PC-3 (cell line): ENCODE data around the gene COLEC11. TPM values are rescaled to one million over a fixed set of nuclear protein-coding genes. Genes with fewer than 3 reads are reported as not detected.

ENCODE experiments used
- ATAC-seq: fragments of 200-7000 bp; cut with Tn5 transposase; 2 replicates; pipeline ENCODE4 v1.9.1; 2020; ENCODE audit warnings: mild to moderate bottlenecking, moderate library complexity
- BruUV-seq: library from RNA; stranded (reverse); fragments of 400-500 nt; replicated peaks from 2 replicates; lab custom pipeline; 2021; lab: Mats Ljungman, UMichigan
- CTCF ChIA-PET: fragments of 300-600 bp; sonication (Branson Sonifier 250); formaldehyde crosslinking; loops from one replicate; lab custom pipeline; 2022; ENCODE audit warnings: antibody characterized with exemption; lab: Charles Lee
- POLR2A ChIA-PET: fragments of 300-600 bp; sonication (Branson Sonifier 250); formaldehyde crosslinking; loops from one replicate; lab custom pipeline; 2022; ENCODE audit warnings: antibody characterized with exemption; ENCODE audit not compliant: unreplicated experiment; lab: Charles Lee
- DNase-seq: peaks from one replicate; pipeline ENCODE4 v3.0.0-alpha.2; 2015
- H2AFZ ChIP-seq: fragments of 300-600 bp; sonication (generic); 2 replicates; pipeline ENCODE4 v1.6.0; 2016; ENCODE audit warnings: antibody characterized with exemption, low read length
- H3F3A ChIP-seq: fragments of 300-600 bp; sonication (generic); one replicate; pipeline ENCODE4 v1.6.0; 2017; ENCODE audit warnings: antibody characterized with exemption, low read length, control low read depth, mild to moderate bottlenecking; ENCODE audit not compliant: unreplicated experiment
- H3K27ac ChIP-seq: fragments of 300-600 bp; sonication (generic); 2 replicates; pipeline ENCODE4 v1.5.1; 2016; ENCODE audit warnings: mild to moderate bottlenecking, low read length
- H3K27me3 ChIP-seq: fragments of 300-600 bp; sonication (generic); 2 replicates; pipeline ENCODE4 v1.6.1; 2016; ENCODE audit warnings: low read length, mixed read lengths
- H3K36me3 ChIP-seq: fragments of 300-600 bp; sonication (generic); 2 replicates; pipeline ENCODE4 v1.6.1; 2016; ENCODE audit warnings: low read depth, mixed run types, low read length, mixed read lengths
- H3K4me1 ChIP-seq: fragments of 300-600 bp; sonication (generic); 2 replicates; pipeline ENCODE4 v1.5.1; 2016; ENCODE audit warnings: low read length; ENCODE audit not compliant: insufficient read depth
- H3K4me2 ChIP-seq: fragments of 300-600 bp; sonication (generic); 2 replicates; pipeline ENCODE4 v1.6.0; 2016; ENCODE audit warnings: low read length
- H3K4me3 ChIP-seq: fragments of 300-600 bp; sonication (generic); 2 replicates; pipeline ENCODE4 v1.5.1; 2016; ENCODE audit warnings: mild to moderate bottlenecking, low read length, mixed read lengths
- H3K79me2 ChIP-seq: fragments of 300-600 bp; sonication (generic); 2 replicates; pipeline ENCODE4 v1.6.1; 2017; ENCODE audit warnings: low read length, mixed read lengths
- H3K9ac ChIP-seq: fragments of 300-600 bp; sonication (generic); 2 replicates; pipeline ENCODE4 v1.6.0; 2016; ENCODE audit warnings: mild to moderate bottlenecking, low read length
- H3K9me2 ChIP-seq: fragments of 300-600 bp; sonication (generic); replicated peaks from 2 replicates; pipeline ENCODE4 v1.6.1; 2016; ENCODE audit warnings: mixed run types, low read length, mixed read lengths
- H3K9me3 ChIP-seq: fragments of 300-600 bp; sonication (generic); 2 replicates; pipeline ENCODE4 v1.6.1; 2016; ENCODE audit warnings: low read length, mixed read lengths
- H4K20me1 ChIP-seq: fragments of 300-600 bp; sonication (generic); 2 replicates; pipeline ENCODE4 v1.6.1; 2016; ENCODE audit warnings: low read length, mixed read lengths
- CTCF ChIP-seq: fragments of 300-600 bp; sonication (generic); conservative IDR thresholded peaks from 2 replicates; pipeline ENCODE4 v1.5.1; 2017; ENCODE audit warnings: antibody characterized with exemption, low read depth, mild to moderate bottlenecking, low read length
- EZH2 ChIP-seq: fragments of 300-600 bp; sonication (generic); IDR thresholded peaks from one replicate; pipeline ENCODE4 v1.6.1; 2017; ENCODE audit warnings: antibody characterized with exemption, mild to moderate bottlenecking, low read length; ENCODE audit not compliant: unreplicated experiment
- EZH2phosphoT487 ChIP-seq: fragments of 300-600 bp; sonication (generic); IDR thresholded peaks from 2 replicates; pipeline ENCODE4 v1.6.1; 2018; ENCODE audit warnings: mild to moderate bottlenecking, antibody characterized with exemption, low read length, borderline replicate concordance
- intact Hi-C: fragments of 100-400 bp; cut with micrococcal nuclease; formaldehyde crosslinking; loops from 2 replicates; pipeline ENCODE4 v1.9.0; 2023
- total RNA-seq: library from RNA; depleted of rRNA; stranded (reverse); fragments of >200 nt; gene quantifications from 2 replicates; pipeline ENCODE4 v1.2.3, GENCODE V29; 2014

The COLEC11 gene
- total RNA-seq, 1 experiment from 2014 or later, result 0.44 TPM

DNA sequence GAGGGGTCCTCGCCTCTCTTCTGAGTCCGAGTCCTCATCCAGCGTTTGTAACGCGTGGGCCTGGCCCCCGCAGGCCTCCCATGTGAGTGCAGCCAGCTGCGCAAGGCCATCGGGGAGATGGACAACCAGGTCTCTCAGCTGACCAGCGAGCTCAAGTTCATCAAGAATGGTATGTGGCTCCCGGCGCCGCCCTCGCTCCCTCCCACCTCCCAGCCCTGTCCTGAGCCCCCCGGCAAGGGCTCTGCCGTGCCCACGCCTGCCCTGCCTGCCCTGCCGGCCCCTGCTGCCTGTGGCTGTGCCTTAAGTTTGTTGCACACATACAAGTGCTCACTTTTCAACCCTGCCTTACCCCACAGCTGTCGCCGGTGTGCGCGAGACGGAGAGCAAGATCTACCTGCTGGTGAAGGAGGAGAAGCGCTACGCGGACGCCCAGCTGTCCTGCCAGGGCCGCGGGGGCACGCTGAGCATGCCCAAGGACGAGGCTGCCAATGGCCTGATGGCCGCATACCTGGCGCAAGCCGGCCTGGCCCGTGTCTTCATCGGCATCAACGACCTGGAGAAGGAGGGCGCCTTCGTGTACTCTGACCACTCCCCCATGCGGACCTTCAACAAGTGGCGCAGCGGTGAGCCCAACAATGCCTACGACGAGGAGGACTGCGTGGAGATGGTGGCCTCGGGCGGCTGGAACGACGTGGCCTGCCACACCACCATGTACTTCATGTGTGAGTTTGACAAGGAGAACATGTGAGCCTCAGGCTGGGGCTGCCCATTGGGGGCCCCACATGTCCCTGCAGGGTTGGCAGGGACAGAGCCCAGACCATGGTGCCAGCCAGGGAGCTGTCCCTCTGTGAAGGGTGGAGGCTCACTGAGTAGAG lies 48.7 kb downstream of the COLEC11 start:
- TF ChIP-seq CTCF, result no peak
- TF ChIP-seq EZH2, result no peak
- no peak for TF ChIP-seq EZH2phosphoT487
- no peaks in the 10 kb centered on the region for H3K36me3 ChIP-seq
- no peak overlapping the region for H3K4me2 ChIP-seq
- H3K9me3 ChIP-seq, result no peaks in the 10 kb centered on the region
- intact Hi-C loops, result no loop called here
- POLR2A ChIA-PET, result no interaction called here
- H3K4me1 ChIP-seq, result no peaks in the 10 kb centered on the region
- H3K79me2 ChIP-seq, result no peaks in the 10 kb centered on the region
- no peak overlapping the region for H3K4me3 ChIP-seq
- no peaks in the 10 kb centered on the region for H3K9me2 ChIP-seq
- H4K20me1 ChIP-seq, result no peaks in the 10 kb centered on the region
- BruUV-seq, result no TSS peak
- H3F3A ChIP-seq, result no peaks in the 10 kb centered on the region
- H2AFZ ChIP-seq, result no peak overlapping the region
- DNase-seq (no peak), ATAC-seq (no peak)
- no peak overlapping the region for H3K27ac ChIP-seq
- no peak overlapping the region for H3K9ac ChIP-seq
- no peaks in the 10 kb centered on the region for H3K27me3 ChIP-seq
- CTCF ChIA-PET, result no interaction called here

- DNase-seq (no peak), ATAC-seq (no peak)
- ChIA-PET CTCF (no interaction called here), POLR2A (no interaction called here)
- H3K4me1 ChIP-seq, result no peaks in the 10 kb centered on the region
- no TSS peak for BruUV-seq
- H3K27ac ChIP-seq, result no peak overlapping the region
- no peak overlapping the region for H3K9ac ChIP-seq
- no peaks in the 10 kb centered on the region for H3K9me3 ChIP-seq
- no peak overlapping the region for H3K4me3 ChIP-seq
- TF ChIP-seq EZH2phosphoT487 (no peak), CTCF (no peak), EZH2 (no peak)
- no peaks in the 10 kb centered on the region for H3K79me2 ChIP-seq
- intact Hi-C loops, result no loop called here
- H4K20me1 ChIP-seq, result no peaks in the 10 kb centered on the region
- no peak overlapping the region for H3K4me2 ChIP-seq
- H3K36me3 ChIP-seq, result no peaks in the 10 kb centered on the region
- H2AFZ ChIP-seq, result no peak overlapping the region
- no peaks in the 10 kb centered on the region for H3K9me2 ChIP-seq
- no peaks in the 10 kb centered on the region for H3K27me3 ChIP-seq
- H3F3A ChIP-seq, result no peaks in the 10 kb centered on the region
Measured at GRCh38 chr2:3644246-3644525, 49.3 kb downstream of the COLEC11 start.

GRCh38 chr2:3644891-3645605 lies 50.1 kb downstream of the COLEC11 start:
- no peaks in the 10 kb centered on the region for H3K9me2 ChIP-seq
- H4K20me1 ChIP-seq, result no peaks in the 10 kb centered on the region
- H3K36me3 ChIP-seq, result no peaks in the 10 kb centered on the region
- H3K79me2 ChIP-seq, result no peaks in the 10 kb centered on the region
- BruUV-seq, result no TSS peak
- H2AFZ ChIP-seq, result no peak overlapping the region
- no peak overlapping the region for H3K4me2 ChIP-seq
- H3K27me3 ChIP-seq, result no peaks in the 10 kb centered on the region
- DNase-seq (no peak), ATAC-seq (no peak)
- intact Hi-C loops, result no loop called here
- no peaks in the 10 kb centered on the region for H3K9me3 ChIP-seq
- no peak overlapping the region for H3K27ac ChIP-seq
- TF ChIP-seq EZH2phosphoT487 (no peak), EZH2 (no peak), CTCF (no peak)
- CTCF ChIA-PET, result no interaction called here
- POLR2A ChIA-PET, result no interaction called here
- H3F3A ChIP-seq, result no peaks in the 10 kb centered on the region
- no peaks in the 10 kb centered on the region for H3K4me1 ChIP-seq
- no peak overlapping the region for H3K9ac ChIP-seq
- H3K4me3 ChIP-seq, result no peak overlapping the region
